ENCODE data around the gene USO1. TPM values are rescaled to one million over a fixed set of nuclear protein-coding genes. Genes with fewer than 3 reads are reported as not detected.

USO1 gene
- total RNA-seq, 1 experiment from 2014 or later: 110 TPM

GRCh38 chr4:75698963-75699228, 25.5 kb upstream of the USO1 start:
- peaks cover 40 to 44% of the 10 kb centered on the region in 2 experiments for H3K4me1 Mint-ChIP-seq
- no peak overlapping the region for H4K8ac ChIP-seq (replicated peaks; ENCODE audit: insufficient read length, low read depth, low read length)
- no peak overlapping the region for H3K23ac ChIP-seq (ENCODE audit: insufficient read length, low read depth, low read length)
- H3T11ph ChIP-seq (ENCODE audit: low read length): no peak overlapping the region
- DNase-seq: no peak
- H2AFZ ChIP-seq (ENCODE audit: low read length): no peak overlapping the region
- no peak overlapping the region for H3K4ac ChIP-seq (ENCODE audit: low read depth, low read length)
- no peaks in the 10 kb centered on the region; a peak in 1 of 5 replicates for H3K9me3 Mint-ChIP-seq
- peaks cover 12 to 35% (median 22%) of the 10 kb centered on the region in 3 experiments for H3K36me3 Mint-ChIP-seq (ENCODE audit: insufficient read depth in 1 of 3, low read depth in 3 of 3)
- H3K27me3 ChIP-seq (ENCODE audit: insufficient read depth, low read length): no peaks in the 10 kb centered on the region
- peak overlapping the region; percentile 26 for H2BK20ac ChIP-seq (ENCODE audit: low read depth, low read length, poor library complexity, severe bottlenecking)
- peaks cover 12% of the 10 kb centered on the region; the same call in 1 of the 2 replicates for H3K4me1 ChIP-seq (ENCODE audit: insufficient read depth, low read length)
- no peak overlapping the region for H3K18ac ChIP-seq (ENCODE audit: insufficient read length, low read depth, low read length)
- H3K9ac ChIP-seq (ENCODE audit: extremely low read depth, insufficient read length, low read length): no peak overlapping the region
- no peak for TF ChIP-seq CTCF (conservative IDR thresholded peaks at IDR 0.05)
- H4K91ac ChIP-seq (ENCODE audit: insufficient read length, low read depth, low read length): no peak overlapping the region
- no peaks in the 10 kb centered on the region for H4K20me1 ChIP-seq (ENCODE audit: control insufficient read depth, insufficient read depth, insufficient read length)
- no peaks in the 10 kb centered on the region for H3K27me3 Mint-ChIP-seq (ENCODE audit: low read depth)
- H3K4me2 ChIP-seq (ENCODE audit: insufficient read depth, insufficient read length, low read length): no peak overlapping the region
- WGBS (ENCODE audit: extremely low coverage, insufficient read length, low lambda C conversion rate): no CpG with 5 or more reads among the region's 2 CpGs
- no peaks in the 10 kb centered on the region for H3K79me1 ChIP-seq (ENCODE audit: insufficient read depth, low read depth, low read length, poor library complexity, severe bottlenecking)
- H3K14ac ChIP-seq (ENCODE audit: insufficient read depth, low read length): no peak overlapping the region
- no peak overlapping the region for H2BK15ac ChIP-seq (ENCODE audit: low read depth, low read length)
- peaks cover 11% of the 10 kb centered on the region; the same call in 1 of the 2 replicates for H3K79me2 ChIP-seq (ENCODE audit: insufficient read depth, low read length)
- H3K27ac ChIP-seq (ENCODE audit: insufficient read length, low read depth, low read length): no peak overlapping the region
- no peak overlapping the region for H3K4me3 Mint-ChIP-seq
- no peak overlapping the region for H2AK5ac ChIP-seq (ENCODE audit: insufficient read length, low read length)
- peak overlapping the region in 2 of 3 experiments; percentile 56 to 79; a peak in 5 of 7 replicates for H3K27ac Mint-ChIP-seq
- H2BK5ac ChIP-seq (ENCODE audit: insufficient read length, low read length): no peak overlapping the region
- H2BK120ac ChIP-seq (ENCODE audit: low read depth, low read length, poor library complexity, severe bottlenecking): no peak overlapping the region
- H2BK12ac ChIP-seq (ENCODE audit: insufficient read length, low read depth, low read length): no peak overlapping the region
- no peak overlapping the region for H3K56ac ChIP-seq (ENCODE audit: insufficient read length, low read depth, low read length)
- no peak overlapping the region for H4K5ac ChIP-seq (ENCODE audit: insufficient read length, low read depth, low read length)
- H3K23me2 ChIP-seq (ENCODE audit: insufficient read length, low read depth, low read length, poor library complexity, severe bottlenecking): no peaks in the 10 kb centered on the region
- no peaks in the 10 kb centered on the region for H3K9me3 ChIP-seq (ENCODE audit: control insufficient read depth, low read depth, low read length)

Data from H9 (cell line).